Measurements from ENCODE around the gene CFAP221.

DNA sequence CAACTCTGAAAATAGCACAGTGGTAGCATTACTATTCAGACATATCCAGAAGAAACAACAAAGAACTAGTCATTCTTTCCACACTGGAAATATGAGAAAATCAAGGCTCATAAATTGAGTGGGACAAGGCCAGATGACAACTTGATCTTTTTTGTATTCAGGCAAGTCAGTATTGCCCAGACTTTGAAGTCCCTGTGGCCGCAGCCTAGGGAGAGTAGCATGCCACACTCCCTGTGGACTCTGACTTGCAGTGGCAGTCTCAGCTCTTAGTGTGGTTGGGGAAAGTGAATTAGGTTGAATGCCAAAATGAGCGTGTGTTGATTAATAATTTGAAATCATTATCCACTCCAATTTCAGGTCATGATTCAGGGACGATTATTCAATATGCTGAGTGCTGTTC lies 81.0 kb downstream of the CFAP221 start:
- TF ChIP-seq, protein P1, sequence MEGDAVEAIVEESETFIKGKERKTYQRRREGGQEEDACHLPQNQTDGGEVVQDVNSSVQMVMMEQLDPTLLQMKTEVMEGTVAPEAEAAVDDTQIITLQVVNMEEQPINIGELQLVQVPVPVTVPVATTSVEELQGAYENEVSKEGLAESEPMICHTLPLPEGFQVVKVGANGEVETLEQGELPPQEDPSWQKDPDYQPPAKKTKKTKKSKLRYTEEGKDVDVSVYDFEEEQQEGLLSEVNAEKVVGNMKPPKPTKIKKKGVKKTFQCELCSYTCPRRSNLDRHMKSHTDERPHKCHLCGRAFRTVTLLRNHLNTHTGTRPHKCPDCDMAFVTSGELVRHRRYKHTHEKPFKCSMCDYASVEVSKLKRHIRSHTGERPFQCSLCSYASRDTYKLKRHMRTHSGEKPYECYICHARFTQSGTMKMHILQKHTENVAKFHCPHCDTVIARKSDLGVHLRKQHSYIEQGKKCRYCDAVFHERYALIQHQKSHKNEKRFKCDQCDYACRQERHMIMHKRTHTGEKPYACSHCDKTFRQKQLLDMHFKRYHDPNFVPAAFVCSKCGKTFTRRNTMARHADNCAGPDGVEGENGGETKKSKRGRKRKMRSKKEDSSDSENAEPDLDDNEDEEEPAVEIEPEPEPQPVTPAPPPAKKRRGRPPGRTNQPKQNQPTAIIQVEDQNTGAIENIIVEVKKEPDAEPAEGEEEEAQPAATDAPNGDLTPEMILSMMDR (IDR thresholded peaks at IDR 0.05), result no peak
- no peak for TF ChIP-seq POLR2A (IDR thresholded peaks at IDR 0.05)

Measured in gastroesophageal sphincter (tissue), 3 donors.